Sigmoid colon (tissue), 4 donors: Measurements from ENCODE around the gene GALNT10.

Experiments
- CTCF ChIP-seq, 4 experiments: fragments of 450-650 bp in 3 of 4; fragments of 200-600 bp in 1 of 4; IDR thresholded peaks; one replicate each; pipeline ENCODE4 v1.5.1; 2016 to 2019; ENCODE audit warnings: antibody characterized with exemption in 4 of 4, mild to moderate bottlenecking in 3 of 4, moderate library complexity in 2 of 4
- EP300 ChIP-seq, 4 donors: sonication (generic); formaldehyde crosslinking; IDR thresholded peaks; one replicate each; pipeline ENCODE4 v1.6.1; 2017; ENCODE audit warnings: antibody characterized with exemption in 4 of 4
- POLR2A ChIP-seq, 2 donors: fragments of 450-650 bp; IDR thresholded peaks; one replicate each; pipeline ENCODE4 v1.6.1; 2016; ENCODE audit warnings: antibody characterized with exemption in 2 of 2, mild to moderate bottlenecking in 2 of 2, moderate library complexity in 2 of 2
- POLR2AphosphoS5 ChIP-seq, 4 donors: sonication (generic); formaldehyde crosslinking; IDR thresholded peaks; one replicate each; pipeline ENCODE4 v1.6.1; 2017; ENCODE audit warnings: antibody characterized with exemption in 4 of 4

GRCh38 chr5:154456540-154456939, 266.0 kb downstream of the GALNT10 start:
- TF ChIP-seq POLR2A (IDR thresholded peaks at IDR 0.05) (no peak), CTCF (IDR thresholded peaks at IDR 0.05) (no peak), POLR2AphosphoS5 (IDR thresholded peaks at IDR 0.05) (no peak), EP300 (IDR thresholded peaks at IDR 0.05) (no peak)
